ENCODE data around the gene PARVG.

DNA sequence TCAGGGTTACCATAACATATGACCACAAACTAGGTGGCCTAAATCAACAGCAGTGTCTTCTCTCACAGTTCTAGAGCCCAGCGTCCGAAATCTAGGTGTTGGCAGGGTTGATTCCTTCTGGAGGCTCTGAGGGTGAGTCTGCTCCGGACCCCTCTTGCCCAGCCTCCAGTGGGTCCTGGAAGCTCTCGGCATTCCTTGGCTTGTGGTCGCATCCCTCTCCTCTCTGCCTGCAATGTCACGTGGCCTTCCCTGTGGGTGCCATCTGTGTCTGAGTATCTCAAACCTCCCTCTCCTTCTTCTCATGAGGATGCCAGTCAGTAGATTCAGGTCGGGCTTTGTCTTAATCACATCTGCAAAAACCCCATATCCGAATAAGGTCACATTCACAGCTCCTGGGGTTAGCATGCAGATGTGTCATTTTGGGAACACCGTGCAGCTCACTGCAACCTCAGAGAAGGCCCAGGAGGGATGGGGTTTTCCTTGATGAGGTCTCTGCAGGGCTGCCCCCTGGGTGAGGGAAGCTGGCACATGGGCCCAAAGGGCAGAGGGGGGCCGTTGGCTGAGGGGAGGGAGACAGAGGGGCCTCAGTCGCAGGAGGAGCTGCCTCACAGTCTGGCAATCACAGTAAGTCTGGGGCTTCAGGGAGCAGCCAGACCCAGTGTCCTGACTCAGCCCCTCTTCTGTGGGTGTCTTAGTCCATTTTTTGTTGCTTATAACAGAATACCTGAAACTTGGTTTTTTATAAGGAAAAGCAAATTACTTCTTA is 41.2 kb downstream of the PARVG start:
- TF ChIP-seq POLR2A (IDR thresholded peaks at IDR 0.05; ENCODE audit: low read length), result no peak
- TF ChIP-seq JUN (IDR thresholded peaks at IDR 0.05), result no peak
- TF ChIP-seq, protein P1, sequence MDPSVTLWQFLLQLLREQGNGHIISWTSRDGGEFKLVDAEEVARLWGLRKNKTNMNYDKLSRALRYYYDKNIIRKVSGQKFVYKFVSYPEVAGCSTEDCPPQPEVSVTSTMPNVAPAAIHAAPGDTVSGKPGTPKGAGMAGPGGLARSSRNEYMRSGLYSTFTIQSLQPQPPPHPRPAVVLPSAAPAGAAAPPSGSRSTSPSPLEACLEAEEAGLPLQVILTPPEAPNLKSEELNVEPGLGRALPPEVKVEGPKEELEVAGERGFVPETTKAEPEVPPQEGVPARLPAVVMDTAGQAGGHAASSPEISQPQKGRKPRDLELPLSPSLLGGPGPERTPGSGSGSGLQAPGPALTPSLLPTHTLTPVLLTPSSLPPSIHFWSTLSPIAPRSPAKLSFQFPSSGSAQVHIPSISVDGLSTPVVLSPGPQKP (IDR thresholded peaks at IDR 0.05; ENCODE audit: low read depth, low read length), result no peak
- TF ChIP-seq, protein P2, sequence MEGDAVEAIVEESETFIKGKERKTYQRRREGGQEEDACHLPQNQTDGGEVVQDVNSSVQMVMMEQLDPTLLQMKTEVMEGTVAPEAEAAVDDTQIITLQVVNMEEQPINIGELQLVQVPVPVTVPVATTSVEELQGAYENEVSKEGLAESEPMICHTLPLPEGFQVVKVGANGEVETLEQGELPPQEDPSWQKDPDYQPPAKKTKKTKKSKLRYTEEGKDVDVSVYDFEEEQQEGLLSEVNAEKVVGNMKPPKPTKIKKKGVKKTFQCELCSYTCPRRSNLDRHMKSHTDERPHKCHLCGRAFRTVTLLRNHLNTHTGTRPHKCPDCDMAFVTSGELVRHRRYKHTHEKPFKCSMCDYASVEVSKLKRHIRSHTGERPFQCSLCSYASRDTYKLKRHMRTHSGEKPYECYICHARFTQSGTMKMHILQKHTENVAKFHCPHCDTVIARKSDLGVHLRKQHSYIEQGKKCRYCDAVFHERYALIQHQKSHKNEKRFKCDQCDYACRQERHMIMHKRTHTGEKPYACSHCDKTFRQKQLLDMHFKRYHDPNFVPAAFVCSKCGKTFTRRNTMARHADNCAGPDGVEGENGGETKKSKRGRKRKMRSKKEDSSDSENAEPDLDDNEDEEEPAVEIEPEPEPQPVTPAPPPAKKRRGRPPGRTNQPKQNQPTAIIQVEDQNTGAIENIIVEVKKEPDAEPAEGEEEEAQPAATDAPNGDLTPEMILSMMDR (IDR thresholded peaks at IDR 0.05), result no peak
- TF ChIP-seq MYC (IDR thresholded peaks at IDR 0.05; ENCODE audit: borderline replicate concordance, low read length), result no peak
- TF ChIP-seq RNF2 (IDR thresholded peaks at IDR 0.05; ENCODE audit: borderline replicate concordance, low read depth), result no peak
- no peak for TF ChIP-seq PHF8 (IDR thresholded peaks at IDR 0.05; ENCODE audit: borderline replicate concordance, low read depth)
- no peak for TF ChIP-seq MAFK (IDR thresholded peaks at IDR 0.05; ENCODE audit: partially characterized antibody)
- TF ChIP-seq, protein P3, sequence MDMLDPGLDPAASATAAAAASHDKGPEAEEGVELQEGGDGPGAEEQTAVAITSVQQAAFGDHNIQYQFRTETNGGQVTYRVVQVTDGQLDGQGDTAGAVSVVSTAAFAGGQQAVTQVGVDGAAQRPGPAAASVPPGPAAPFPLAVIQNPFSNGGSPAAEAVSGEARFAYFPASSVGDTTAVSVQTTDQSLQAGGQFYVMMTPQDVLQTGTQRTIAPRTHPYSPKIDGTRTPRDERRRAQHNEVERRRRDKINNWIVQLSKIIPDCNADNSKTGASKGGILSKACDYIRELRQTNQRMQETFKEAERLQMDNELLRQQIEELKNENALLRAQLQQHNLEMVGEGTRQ (IDR thresholded peaks at IDR 0.05), result no peak
- TF ChIP-seq HEYL (CRISPR knock-in tag; IDR thresholded peaks at IDR 0.05), result no peak
- TF ChIP-seq JUNB (IDR thresholded peaks at IDR 0.05), result no peak

Measured in A549 (cell line).